SJSA1 (cell line): ENCODE results near the gene CACNB4. TPM values are rescaled to one million over a fixed set of nuclear protein-coding genes. Genes with fewer than 3 reads are reported as not detected.
A peak's percentile ranks its signal among the peaks of the same experiment; 100 is the strongest.
"Not testable (repeated sequence)": the region's sequence is repeated elsewhere in the genome, so short reads cannot be mapped to it uniquely, and the experiment has no call there.

ENCODE experiments used
- DNase-seq, 2 experiments: peaks; one replicate each; pipeline ENCODE4 v3.0.0-alpha.2; 2015 to 2020; ENCODE audit warnings: low spot score in 2 of 2, low read depth in 1 of 2
- H3K27ac ChIP-seq: fragments of 250-450 bp; sonication (Bioruptor Pico); 2 replicates; pipeline ENCODE4 v1.5.1; 2020; ENCODE audit warnings: mild to moderate bottlenecking, moderate library complexity
- H3K27me3 ChIP-seq: fragments of 250-450 bp; sonication (Bioruptor Pico); replicated peaks from 2 replicates; pipeline ENCODE4 v1.5.1; 2020; ENCODE audit warnings: mild to moderate bottlenecking, moderate library complexity
- H3K36me3 ChIP-seq: fragments of 250-450 bp; sonication (Bioruptor Pico); 2 replicates; pipeline ENCODE4 v1.5.1; 2020; ENCODE audit warnings: mild to moderate bottlenecking
- H3K4me1 ChIP-seq: fragments of 250-450 bp; sonication (Bioruptor Pico); replicated peaks from 2 replicates; pipeline ENCODE4 v1.6.1; 2021; ENCODE audit warnings: mild to moderate bottlenecking
- H3K4me3 ChIP-seq: fragments of 250-450 bp; sonication (Bioruptor Pico); 2 replicates; pipeline ENCODE4 v1.5.1; 2020; ENCODE audit warnings: mild to moderate bottlenecking
- H3K9me3 ChIP-seq: fragments of 250-450 bp; sonication (Bioruptor Pico); replicated peaks from 2 replicates; pipeline ENCODE4 v1.5.1; 2020; ENCODE audit warnings: mild to moderate bottlenecking
- total RNA-seq: library from RNA; depleted of rRNA; stranded (reverse); fragments of >200 nt; shearing (Covaris generic); gene quantifications from 2 replicates; pipeline ENCODE4 v1.2.3, GENCODE V29; 2014

Gene CACNB4
- total RNA-seq, 1 experiment from 2014 or later, result not detected

GRCh38 chr2:152016181-152017120 is 82.4 kb downstream of the CACNB4 start:
- Histone ChIP-seq H3K4me3 (no peak overlapping the region), H3K9me3 (no peaks in the 10 kb centered on the region), H3K36me3 (no peaks in the 10 kb centered on the region), H3K27me3 (peaks cover 5% of the 10 kb centered on the region; the same call in 1 of the 2 replicates), H3K4me1 (no peaks in the 10 kb centered on the region), H3K27ac (no peak overlapping the region)
- DNase-seq, result no peak

GRCh38 chr2:152015552-152015951 is 83.3 kb downstream of the CACNB4 start:
- no peaks in the 10 kb centered on the region for H3K36me3 ChIP-seq
- H3K4me3 ChIP-seq, result no peak overlapping the region
- no peaks in the 10 kb centered on the region for H3K4me1 ChIP-seq
- no peak for DNase-seq
- H3K9me3 ChIP-seq, result no peaks in the 10 kb centered on the region
- no peak overlapping the region for H3K27ac ChIP-seq
- peaks cover 5% of the 10 kb centered on the region; the same call in 1 of the 2 replicates for H3K27me3 ChIP-seq

- Histone ChIP-seq H3K27ac (no peak overlapping the region), H3K27me3 (peaks cover 5% of the 10 kb centered on the region; the same call in 1 of the 2 replicates), H3K4me3 (no peak overlapping the region), H3K4me1 (no peaks in the 10 kb centered on the region), H3K9me3 (no peaks in the 10 kb centered on the region), H3K36me3 (no peaks in the 10 kb centered on the region)
- DNase-seq, result no peak
Measured at GRCh38 chr2:152012697-152013096, 86.1 kb downstream of the CACNB4 start.

- no peaks in the 10 kb centered on the region for H3K4me1 ChIP-seq
- H3K27ac ChIP-seq, result no peak overlapping the region
- H3K4me3 ChIP-seq, result no peak overlapping the region
- no peaks in the 10 kb centered on the region for H3K36me3 ChIP-seq
- DNase-seq, result no peak
- H3K27me3 ChIP-seq, result peaks cover 5% of the 10 kb centered on the region; the same call in 1 of the 2 replicates
- no peaks in the 10 kb centered on the region for H3K9me3 ChIP-seq
Measured at GRCh38 chr2:152011724-152012123, 87.1 kb downstream of the CACNB4 start.

- H3K9me3 ChIP-seq, result no peaks in the 10 kb centered on the region
- H3K27ac ChIP-seq, result no peak overlapping the region
- H3K36me3 ChIP-seq, result no peaks in the 10 kb centered on the region
- no peak overlapping the region for H3K4me3 ChIP-seq
- no peaks in the 10 kb centered on the region for H3K4me1 ChIP-seq
- DNase-seq, result no peak
- H3K27me3 ChIP-seq, result 0 out of 2 replicates have a peak, but pooled peaks cover 4% of the 10 kb centered on the region
Measured at GRCh38 chr2:152005607-152006006, 93.2 kb downstream of the CACNB4 start.

GRCh38 chr2:152003283-152003682 is 95.6 kb downstream of the CACNB4 start:
- H3K4me1 ChIP-seq, DNase-seq, H3K27ac ChIP-seq, H3K27me3 ChIP-seq, H3K9me3 ChIP-seq, H3K4me3 ChIP-seq, H3K36me3 ChIP-seq: not testable (repeated sequence)

- 0 out of 2 replicates have a peak, but pooled peaks cover 7% of the 10 kb centered on the region for H3K27me3 ChIP-seq
- H3K27ac ChIP-seq, result no peak overlapping the region
- no peaks in the 10 kb centered on the region for H3K9me3 ChIP-seq
- peak; percentile 15 to 50 for DNase-seq
- H3K4me3 ChIP-seq, result no peak overlapping the region
- H3K36me3 ChIP-seq, result no peaks in the 10 kb centered on the region
- no peaks in the 10 kb centered on the region for H3K4me1 ChIP-seq
Measured at GRCh38 chr2:151999053-151999452, 99.8 kb downstream of the CACNB4 start.

- 0 out of 2 replicates have a peak, but pooled peaks cover 3% of the 10 kb centered on the region for H3K27me3 ChIP-seq
- H3K9me3 ChIP-seq, result no peaks in the 10 kb centered on the region
- H3K27ac ChIP-seq, result no peak overlapping the region
- no peak for DNase-seq
- H3K36me3 ChIP-seq, result no peaks in the 10 kb centered on the region
- no peaks in the 10 kb centered on the region for H3K4me1 ChIP-seq
- no peak overlapping the region for H3K4me3 ChIP-seq
Measured at GRCh38 chr2:151996243-151997003, 102.4 kb downstream of the CACNB4 start.

GRCh38 chr2:151995161-151995557 is 103.7 kb downstream of the CACNB4 start:
- Histone ChIP-seq H3K4me1 (no peaks in the 10 kb centered on the region), H3K4me3 (no peak overlapping the region), H3K27ac (no peak overlapping the region), H3K9me3 (no peaks in the 10 kb centered on the region), H3K36me3 (no peaks in the 10 kb centered on the region), H3K27me3 (0 out of 2 replicates have a peak, but pooled peaks cover 3% of the 10 kb centered on the region)
- no peak for DNase-seq

GRCh38 chr2:151994178-151994577 is 104.7 kb downstream of the CACNB4 start:
- H3K27me3 ChIP-seq, H3K9me3 ChIP-seq, DNase-seq, H3K36me3 ChIP-seq, H3K27ac ChIP-seq, H3K4me1 ChIP-seq, H3K4me3 ChIP-seq: not testable (repeated sequence)

GRCh38 chr2:151991010-151991409 is 107.8 kb downstream of the CACNB4 start:
- Histone ChIP-seq H3K36me3 (no peaks in the 10 kb centered on the region), H3K27ac (no peak overlapping the region), H3K9me3 (no peaks in the 10 kb centered on the region; the same call in 1 of the 2 replicates), H3K27me3 (0 out of 2 replicates have a peak, but pooled peaks cover 3% of the 10 kb centered on the region), H3K4me3 (no peak overlapping the region), H3K4me1 (no peaks in the 10 kb centered on the region)
- DNase-seq, result no peak

GRCh38 chr2:151989378-151989777 is 109.5 kb downstream of the CACNB4 start:
- Histone ChIP-seq H3K27me3 (no peaks in the 10 kb centered on the region), H3K4me3 (no peak overlapping the region), H3K36me3 (no peaks in the 10 kb centered on the region), H3K27ac (no peak overlapping the region), H3K4me1 (no peaks in the 10 kb centered on the region), H3K9me3 (no peaks in the 10 kb centered on the region; the same call in 1 of the 2 replicates)
- DNase-seq, result no peak

- no peaks in the 10 kb centered on the region for H3K4me1 ChIP-seq
- no peak overlapping the region for H3K27ac ChIP-seq
- DNase-seq, result no peak
- no peak overlapping the region for H3K4me3 ChIP-seq
- H3K9me3 ChIP-seq, result no peaks in the 10 kb centered on the region; the same call in 1 of the 2 replicates
- no peaks in the 10 kb centered on the region for H3K36me3 ChIP-seq
- no peaks in the 10 kb centered on the region; the same call in 1 of the 2 replicates for H3K27me3 ChIP-seq
Measured at GRCh38 chr2:151987484-151987883, 111.4 kb downstream of the CACNB4 start.
